Pulmonary artery endothelial cell (primary cell): ENCODE measurements around the gene CUL1. TPM values are rescaled to one million over a fixed set of nuclear protein-coding genes. Genes with fewer than 3 reads are reported as not detected.

Experiments used
- DNase-seq: peaks from one replicate; pipeline ENCODE4 v3.0.0-alpha.2; 2011; ENCODE audit warnings: low read depth, low spot score
- total RNA-seq: library from RNA; depleted of rRNA; stranded (reverse); fragments of >200 nt; gene quantifications from 2 replicates; pipeline ENCODE4 v1.2.3, GENCODE V29; 2014

Gene CUL1
- 56.3 and 58.8 TPM in 2 replicates for total RNA-seq

- peak; percentile 26 for DNase-seq
Measured at GRCh38 chr7:148698397-148699023, at the start of gene CUL1. Gene CUL1, plus strand, starts transcription at chr7:148698903. Its CDS starts 31,220 bp downstream, at chr7:148730123.

- no peak for DNase-seq
Measured at GRCh38 chr7:148650232-148650858, 48.4 kb upstream of the CUL1 start.

DNA sequence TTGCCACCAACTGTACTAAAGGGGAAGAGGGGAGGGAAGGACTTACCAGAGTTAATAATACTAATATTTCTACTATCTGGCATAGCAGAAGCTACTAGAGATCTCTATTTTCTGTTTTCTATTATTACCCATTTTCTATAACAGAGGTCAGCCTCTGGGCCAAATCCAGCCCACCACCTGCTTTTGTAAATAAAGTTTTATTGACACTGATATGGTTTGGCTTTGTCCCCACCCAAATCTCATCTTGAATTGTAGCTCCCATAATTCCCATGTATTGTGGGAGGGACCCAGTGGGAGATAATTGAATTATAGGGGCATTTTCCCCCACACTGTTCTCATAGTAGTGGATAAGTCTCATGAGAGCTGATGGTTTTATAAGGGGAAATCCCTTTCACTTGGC lies 45.9 kb upstream of the CUL1 start:
- DNase-seq: no peak

DNA sequence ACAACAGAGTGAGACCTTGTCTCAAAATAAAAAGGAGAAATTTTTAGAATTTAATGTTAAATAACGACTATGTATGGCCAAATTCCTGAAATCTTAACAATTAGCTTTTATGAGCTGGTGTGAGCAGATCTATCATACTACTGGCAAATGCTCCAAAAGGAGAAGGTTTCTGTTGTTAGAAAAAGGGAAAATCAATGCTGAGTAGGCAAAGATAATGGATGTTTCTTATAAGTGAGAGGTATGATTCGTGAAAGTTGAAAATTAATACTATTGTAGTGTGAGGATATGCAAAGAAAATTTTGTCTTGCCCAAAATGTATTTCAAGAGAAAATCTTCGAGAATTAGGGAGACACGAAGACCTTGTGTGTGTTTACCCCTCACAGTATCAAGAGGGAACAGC lies 40.8 kb upstream of the CUL1 start:
- no peak for DNase-seq

- DNase-seq: no peak
Measured at GRCh38 chr7:148661471-148661870, 37.2 kb upstream of the CUL1 start.

- no peak for DNase-seq
Measured at GRCh38 chr7:148662646-148663045, 36.1 kb upstream of the CUL1 start.

DNA sequence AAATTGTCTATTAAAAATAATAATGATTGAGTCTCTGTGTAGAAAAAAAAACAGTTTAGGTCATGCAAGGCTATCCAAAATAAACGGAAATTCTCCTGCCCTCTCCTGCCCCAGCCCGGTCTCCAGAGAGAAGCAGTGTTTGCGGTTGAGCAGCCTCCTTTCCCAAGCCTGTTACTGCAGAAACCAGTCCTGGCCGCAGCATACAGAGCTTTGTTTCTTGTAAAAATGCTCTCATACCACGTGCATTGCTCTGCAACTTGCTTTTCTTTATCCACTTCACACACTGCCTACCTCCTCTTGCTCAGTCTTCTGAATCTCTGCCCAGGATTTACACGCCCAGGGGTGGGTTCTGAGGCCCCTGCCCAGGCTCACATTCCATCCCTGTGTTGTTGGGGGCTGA lies 34.4 kb upstream of the CUL1 start:
- no peak for DNase-seq

GRCh38 chr7:148665221-148665620 lies 33.5 kb upstream of the CUL1 start:
- DNase-seq: no peak

DNA sequence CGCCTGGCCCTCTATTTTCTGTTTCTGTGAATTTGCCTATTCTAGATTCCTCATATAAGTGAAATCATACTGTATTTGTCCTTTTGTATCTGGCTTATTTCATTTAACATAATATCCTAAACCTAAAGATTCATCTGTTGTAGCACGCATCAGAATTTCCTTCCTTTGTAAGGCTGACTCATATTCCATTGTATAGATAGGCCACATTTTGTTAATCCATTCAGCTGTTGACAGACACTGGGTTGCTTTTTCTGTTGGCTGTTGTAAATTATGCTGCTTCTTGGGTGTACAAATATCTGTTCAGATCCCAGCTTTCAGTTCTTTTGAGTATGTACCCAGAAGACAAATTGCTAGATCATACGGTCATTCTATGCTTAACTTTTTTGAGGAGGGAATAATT lies 28.8 kb upstream of the CUL1 start:
- peak; percentile 29 for DNase-seq

- no peak for DNase-seq
Measured at GRCh38 chr7:148670374-148670773, 28.3 kb upstream of the CUL1 start.

DNA sequence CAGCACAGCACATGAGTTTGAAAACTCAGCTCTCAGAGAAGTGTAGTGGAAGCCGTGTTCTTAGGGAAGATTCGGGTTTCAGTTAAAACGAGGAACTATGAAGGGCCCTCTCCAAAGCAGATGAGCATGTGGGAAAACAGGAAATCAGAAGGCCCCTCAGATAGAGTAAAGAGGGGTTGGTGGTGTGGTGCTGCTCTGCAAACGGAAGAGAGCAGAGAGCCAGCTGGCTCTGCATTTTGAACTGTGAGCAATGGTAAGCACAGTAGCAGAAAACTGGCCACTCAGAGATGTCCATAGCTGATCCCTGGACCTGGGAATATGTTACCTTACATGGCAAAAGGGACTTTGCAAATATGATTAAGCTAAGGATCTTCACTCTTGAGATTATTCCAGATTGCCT lies 27.9 kb upstream of the CUL1 start:
- no peak for DNase-seq

DNA sequence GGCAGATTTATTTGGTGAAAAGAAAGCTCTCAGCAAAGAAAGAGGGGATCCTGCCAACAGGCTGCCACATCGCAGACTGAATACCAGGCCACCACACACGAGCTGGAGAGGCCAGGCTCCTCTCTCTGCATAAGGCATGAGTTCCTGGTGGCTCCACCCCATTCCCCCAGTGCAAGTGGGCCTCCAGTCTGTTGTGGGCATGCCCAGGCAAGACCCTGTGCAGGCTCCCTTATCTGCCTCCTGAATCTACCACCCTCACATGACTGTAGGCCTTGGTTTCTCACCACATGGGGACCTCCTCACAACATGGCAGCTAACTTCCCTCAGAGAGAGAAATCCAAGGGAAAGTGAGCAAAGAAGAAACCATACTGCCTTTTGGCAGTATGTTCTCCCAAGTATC lies 26.7 kb upstream of the CUL1 start:
- no peak for DNase-seq

GRCh38 chr7:148674689-148675088 lies 24.0 kb upstream of the CUL1 start:
- no peak for DNase-seq

DNA sequence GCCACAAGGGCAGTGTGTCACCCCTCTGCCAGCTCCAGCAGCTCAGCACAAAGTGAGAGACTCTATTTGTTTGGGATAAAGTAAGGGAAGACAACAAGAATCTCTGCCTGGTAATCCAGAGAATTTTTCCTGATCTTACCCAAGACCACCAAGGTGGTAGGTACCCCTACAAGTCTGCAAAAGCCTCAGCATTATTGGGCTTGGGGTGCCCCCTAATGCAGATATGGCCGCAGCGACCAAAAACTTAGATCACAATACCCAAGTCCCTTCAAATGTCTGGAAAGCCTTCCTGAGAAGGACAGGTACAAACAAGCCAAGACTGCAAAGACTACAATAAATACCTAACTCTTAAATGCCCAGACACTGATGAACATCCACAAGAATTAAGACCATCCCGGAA lies 22.4 kb upstream of the CUL1 start:
- DNase-seq: no peak

- no peak for DNase-seq
Measured at GRCh38 chr7:148681821-148682220, 16.9 kb upstream of the CUL1 start.

- no peak for DNase-seq
Measured at GRCh38 chr7:148684289-148684830, 14.3 kb upstream of the CUL1 start.

- DNase-seq: no peak
Measured at GRCh38 chr7:148686312-148686937, 12.3 kb upstream of the CUL1 start.

- DNase-seq: no peak
Measured at GRCh38 chr7:148687555-148687954, 11.1 kb upstream of the CUL1 start.

GRCh38 chr7:148688526-148688925 lies 10.2 kb upstream of the CUL1 start:
- DNase-seq: no peak

DNA sequence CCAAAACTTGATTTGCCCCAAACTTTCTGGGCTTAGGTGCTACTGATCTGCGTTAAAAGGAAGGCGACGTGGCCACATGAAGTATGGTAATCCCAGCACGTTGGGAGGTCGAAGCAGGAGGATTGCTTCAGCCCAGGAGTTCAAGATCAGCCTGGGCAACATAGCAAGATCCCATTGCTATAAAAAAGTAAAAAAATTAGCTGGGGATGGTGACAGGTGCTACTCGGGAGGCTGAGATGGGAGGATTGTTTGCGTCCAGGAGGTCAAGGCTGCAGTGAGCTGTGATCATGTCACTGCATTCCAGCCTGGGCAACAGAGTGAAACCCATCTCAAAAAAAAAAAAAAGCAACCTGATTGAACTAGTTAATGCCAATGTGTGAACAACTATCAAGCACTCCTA lies 5.1 kb upstream of the CUL1 start:
- DNase-seq: no peak

- no peak for DNase-seq
Measured at GRCh38 chr7:148694631-148695030, 4.1 kb upstream of the CUL1 start.

GRCh38 chr7:148695953-148696352 lies 2.8 kb upstream of the CUL1 start:
- DNase-seq: no peak

DNA sequence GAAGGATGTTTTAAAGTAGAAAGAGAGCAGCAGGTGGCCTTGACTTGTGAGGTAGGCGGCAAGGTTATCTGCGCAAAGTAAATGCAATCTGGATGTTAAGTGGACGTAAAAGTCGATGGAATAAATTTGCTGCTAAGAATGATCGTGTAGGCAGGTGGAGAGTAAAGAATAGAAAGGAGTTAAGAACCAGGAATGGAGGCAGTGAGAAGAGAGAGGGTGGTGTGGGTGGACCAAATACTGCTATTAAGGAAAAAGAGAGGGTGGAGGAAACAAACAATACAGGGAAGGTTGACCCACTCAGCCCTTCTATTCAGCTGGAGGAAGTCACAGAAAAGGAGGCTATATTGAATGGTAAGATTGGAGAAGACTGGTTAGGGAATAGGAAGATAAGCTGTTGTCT lies 1.9 kb upstream of the CUL1 start:
- no peak for DNase-seq
